Heart left ventricle (tissue), 16 donors: ENCODE data around the gene IMP4. TPM values are rescaled to one million over a fixed set of nuclear protein-coding genes. Genes with fewer than 3 reads are reported as not detected.
A peak's percentile ranks its signal among the peaks of the same experiment; 100 is the strongest.

Experiments
- ATAC-seq, 4 donors: fragments of 200-7000 bp; cut with Tn5 transposase; one replicate each; pipeline ENCODE4 v1.9.1; 2020 to 2022; ENCODE audit warnings: moderate library complexity in 4 of 4, mild to moderate bottlenecking in 3 of 4, moderate number of reproducible peaks in 1 of 4
- DNase-seq, 5 donors: peaks; one replicate each; pipeline ENCODE4 v3.0.0-alpha.2; 2020
- H3K27ac ChIP-seq, 12 donors: fragments of 200-600 bp; sonication (generic) in 4 of 12; one replicate each; pipeline versions ENCODE4 v1.5.0 to v1.8.0; 2016 to 2022; ENCODE audit warnings: mild to moderate bottlenecking in 2 of 12
- H3K27me3 ChIP-seq, 9 donors: fragments of 200-600 bp; sonication (generic) in 2 of 9; one replicate each; pipeline versions ENCODE4 v1.5.1 to v1.8.0; 2016 to 2022; ENCODE audit warnings: mild to moderate bottlenecking in 3 of 9
- H3K36me3 ChIP-seq, 9 donors: fragments of 200-600 bp; sonication (generic) in 2 of 9; one replicate each; pipeline versions ENCODE4 v1.5.0 to v1.8.0; 2018 to 2022; ENCODE audit warnings: mild to moderate bottlenecking in 2 of 9
- H3K4me1 ChIP-seq, 12 donors: fragments of 200-600 bp; sonication (generic) in 4 of 12; one replicate each; pipeline versions ENCODE4 v1.5.0 to v1.8.0; 2016 to 2022; ENCODE audit warnings: mild to moderate bottlenecking in 3 of 12
- H3K4me3 ChIP-seq, 12 donors: fragments of 200-600 bp; sonication (generic) in 4 of 12; one replicate each; pipeline versions ENCODE4 v1.5.0 to v1.8.0; 2017 to 2022; ENCODE audit warnings: mild to moderate bottlenecking in 9 of 12, moderate library complexity in 4 of 12
- H3K9me3 ChIP-seq, 12 donors: fragments of 200-600 bp; sonication (generic) in 4 of 12; one replicate each; pipeline versions ENCODE4 v1.5.0 to v1.8.0; 2016 to 2022; ENCODE audit warnings: mild to moderate bottlenecking in 1 of 12
- CTCF ChIP-seq, 12 donors: fragments of 200-600 bp; sonication (generic) in 4 of 12; IDR thresholded peaks; one replicate each; pipeline versions ENCODE4 v1.5.0 to v1.8.0; 2018 to 2022; ENCODE audit warnings: antibody characterized with exemption in 12 of 12, mild to moderate bottlenecking in 5 of 12
- POLR2A ChIP-seq, 2 donors: fragments of 450-650 bp; IDR thresholded peaks; one replicate each; pipeline ENCODE4 v1.6.1; 2017; ENCODE audit warnings: antibody characterized with exemption in 2 of 2, mild to moderate bottlenecking in 2 of 2, moderate library complexity in 2 of 2
- WGBS, 4 donors: extraction: QIAGEN DNeasy Blood & Tissue Kit in 2 of 4; methylation state at CpG; one replicate each; pipeline versions ENCODE4 v1.1.5 to v1.1.7; 2013 to 2018; 5-methylcytosine and 5-hydroxymethylcytosine counted together
- intact Hi-C, 10 donors: fragments of 100-400 bp; cut with DNase I; formaldehyde crosslinking; loops; one replicate each; pipeline versions ENCODE4 v1.11.1 to v1.14.2; 2022
- polyA plus RNA-seq, 2 donors: library from polyadenylated mRNA; stranded (reverse); fragments of 200-250 nt; gene quantifications; one replicate each; pipeline ENCODE4 v1.2.3, GENCODE V29; 2013
- total RNA-seq, 9 donors: library from RNA; depleted of rRNA in 2 of 9; stranded (reverse); fragments of >200 nt in 2 of 9; fragmentation: NEBNext Ultra II Directional in 3 of 9; extraction: Animal tissue kit (Norgen Biotek cat#: 25700) in 3 of 9; gene quantifications; one replicate each; pipeline versions ENCODE4 v1.1.0 to v1.2.4, GENCODE V29; 2016 to 2023
- donor health status: ischemic (EF 13 %, LVEDD 7.1; RV severe dilation, severe dysfunction).
- donor health status: healthy with polysubstance abuse.
- donor health status: DM: no; HTN: yes; CAD: no.
- donor health status: DM: no; HTN: no; CAD: no.
- donor health status: ischemic (EF 25% LVEDD 6.9; RV normal size, moderate dysfunction).
- donor health status: ischemic (EF 25% LVEDD 5.7; RV mildly dilated, moderate dysfunction).
- donor health status: healthy.
- donor health status: DM: yes; HTN: yes; CAD: no.
- donor health status: ischemic (EF 35%, LVEDD 5.7; RV mildly dilated, moderate dysfunction).
- donor health status: nonischemic (EF 11% LVEDD 7.7; RV severe dilation, severe dysfunction).
- donor health status: DM: yes; HTN: yes; CAD: no.
- donor health status: PGD.
- donor health status: ischemic (EF 29% LVEDD 5.4; RV normal size, mild dysfunction).
- donor health status: nonischemic (EF 23%, LVEDD 6.1; RV moderate dilation, normal function).

IMP4 gene
- total and polyA plus RNA-seq, 11 donors = 55.8 to 209 (median 73.7) TPM

GRCh38 chr2:130365963-130366362, 23.3 kb downstream of the IMP4 start:
- 94 to 96% (median 95%) methylated on average over 2 of the region's 2 CpGs for WGBS, 4 donors
- TF ChIP-seq CTCF (IDR thresholded peaks at IDR 0.05) (no peak), POLR2A (IDR thresholded peaks at IDR 0.05) (no peak)
- no peak overlapping the region for H3K27ac ChIP-seq
- intact Hi-C loops = no loop called here
- H3K27me3 ChIP-seq = no peaks in the 10 kb centered on the region
- H3K9me3 ChIP-seq = no peaks in the 10 kb centered on the region
- peaks cover 0 to 6% (median 0%) of the 10 kb centered on the region in 9 donors for H3K36me3 ChIP-seq
- no peak overlapping the region for H3K4me3 ChIP-seq
- peaks cover 0 to 23% (median 3%) of the 10 kb centered on the region in 12 donors for H3K4me1 ChIP-seq
- DNase-seq (no peak), ATAC-seq (no peak)

- intact Hi-C loops = no loop called here
- peaks cover 0 to 31% (median 9%) of the 10 kb centered on the region in 12 donors for H3K4me1 ChIP-seq
- ATAC-seq (no peak), DNase-seq (no peak)
- peaks cover 0 to 6% (median 0%) of the 10 kb centered on the region in 9 donors for H3K36me3 ChIP-seq
- H3K9me3 ChIP-seq = no peaks in the 10 kb centered on the region
- no peak for TF ChIP-seq POLR2A (IDR thresholded peaks at IDR 0.05)
- no peak for TF ChIP-seq CTCF (IDR thresholded peaks at IDR 0.05)
- H3K4me3 ChIP-seq = no peak overlapping the region
- no peak overlapping the region for H3K27ac ChIP-seq
- 76 to 89% (median 84%) methylated on average over 1 of the region's 1 CpG for WGBS, 4 donors
- H3K27me3 ChIP-seq = no peaks in the 10 kb centered on the region
Observed at GRCh38 chr2:130366720-130367119, 24.0 kb downstream of the IMP4 start.

- intact Hi-C loops = no loop called here
- Histone ChIP-seq H3K27me3 (no peaks in the 10 kb centered on the region), H3K4me1 (peaks cover 0 to 43% (median 15%) of the 10 kb centered on the region in 12 donors), H3K27ac (peak overlapping the region in 1 of 12 donors; percentile 96), H3K9me3 (no peaks in the 10 kb centered on the region), H3K36me3 (peaks cover 0 to 6% (median 0%) of the 10 kb centered on the region in 9 donors), H3K4me3 (no peak overlapping the region)
- no peak for DNase-seq
- no peak for ATAC-seq
- TF ChIP-seq CTCF (IDR thresholded peaks at IDR 0.05) = no peak
- no peak for TF ChIP-seq POLR2A (IDR thresholded peaks at IDR 0.05)
- WGBS, 4 donors = 87 to 96% (median 90%) methylated on average over 5 of the region's 5 CpGs
Observed at GRCh38 chr2:130368786-130369185, 26.1 kb downstream of the IMP4 start.

DNA sequence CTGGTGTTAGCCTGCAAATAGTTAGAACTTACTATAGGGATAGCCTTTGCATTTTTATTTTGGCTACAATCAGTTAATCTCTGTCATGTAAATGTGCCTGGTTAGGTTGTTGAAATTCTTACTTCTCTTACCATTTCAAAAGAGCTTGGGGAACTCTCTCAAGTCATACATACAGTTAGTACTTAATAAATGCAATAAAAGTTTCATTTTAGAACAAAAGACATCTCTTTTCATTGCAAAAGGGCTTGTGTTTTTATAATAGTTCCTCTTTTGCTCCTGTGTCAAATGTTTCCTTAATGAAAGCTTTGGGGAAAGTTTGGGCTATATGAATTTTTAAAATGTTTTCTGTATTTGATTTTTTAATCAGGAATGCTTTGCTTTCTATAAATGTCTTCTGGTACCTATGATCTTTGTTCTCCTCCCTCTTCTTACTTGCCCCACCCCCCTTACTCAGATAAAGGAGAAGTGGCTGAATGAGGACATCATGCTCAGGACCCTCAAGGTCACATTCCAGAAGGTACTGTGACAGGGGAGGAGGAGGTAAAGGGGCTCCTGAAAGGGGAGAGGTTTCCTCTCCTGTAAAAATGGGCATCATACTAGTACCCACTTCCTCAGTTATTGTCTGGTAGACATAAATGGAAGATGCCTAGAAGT, 26.7 kb downstream of the IMP4 start:
- peak overlapping the region in 1 of 12 donors; percentile 96 for H3K27ac ChIP-seq
- ATAC-seq = no peak
- intact Hi-C loops = no loop called here
- H3K9me3 ChIP-seq = no peaks in the 10 kb centered on the region
- H3K36me3 ChIP-seq = peaks cover 0 to 9% (median 0%) of the 10 kb centered on the region in 9 donors
- DNase-seq = no peak
- TF ChIP-seq CTCF (IDR thresholded peaks at IDR 0.05) (no peak), POLR2A (IDR thresholded peaks at IDR 0.05) (no peak)
- H3K4me3 ChIP-seq = no peak overlapping the region
- no peaks in the 10 kb centered on the region for H3K27me3 ChIP-seq
- peaks cover 0 to 50% (median 16%) of the 10 kb centered on the region in 12 donors for H3K4me1 ChIP-seq
